Measurements from ENCODE around the gene ADGRF4. TPM values are rescaled to one million over a fixed set of nuclear protein-coding genes. Genes with fewer than 3 reads are reported as not detected.

ADGRF4 gene
- total RNA-seq, 1 donor from 2014 or later, result 10.1 TPM

- Histone ChIP-seq H3K27me3 (no peaks in the 10 kb centered on the region), H3K4me1 (no peaks in the 10 kb centered on the region), H3K9me3 (no peaks in the 10 kb centered on the region), H3K27ac (no peak overlapping the region), H3K36me3 (no peaks in the 10 kb centered on the region), H3K4me3 (no peak overlapping the region)
- intact Hi-C loops (cut with DNase I), result no loop called here
- TF ChIP-seq CTCF (IDR thresholded peaks at IDR 0.05), result no peak
- TF ChIP-seq POLR2A (IDR thresholded peaks at IDR 0.05), result no peak
- TF ChIP-seq POLR2AphosphoS5 (IDR thresholded peaks at IDR 0.05; ENCODE audit: insufficient read depth in 1 of 2, low read depth in 1 of 2), result no peak
- no peak for DNase-seq (ENCODE audit: extremely low spot score in 2 of 2)
Observed at GRCh38 chr6:47678739-47679138, 19.6 kb upstream of the ADGRF4 start.

- H3K9me3 ChIP-seq, result no peaks in the 10 kb centered on the region
- TF ChIP-seq CTCF (IDR thresholded peaks at IDR 0.05) (no peak), POLR2AphosphoS5 (IDR thresholded peaks at IDR 0.05; ENCODE audit: insufficient read depth in 1 of 2, low read depth in 1 of 2) (no peak), POLR2A (IDR thresholded peaks at IDR 0.05) (no peak)
- no peaks in the 10 kb centered on the region for H3K36me3 ChIP-seq
- no peaks in the 10 kb centered on the region for H3K27me3 ChIP-seq
- no peak overlapping the region for H3K27ac ChIP-seq
- no peaks in the 10 kb centered on the region for H3K4me1 ChIP-seq
- DNase-seq (ENCODE audit: extremely low spot score in 2 of 2), result no peak
- intact Hi-C loops (cut with DNase I), result no loop called here
- no peak overlapping the region for H3K4me3 ChIP-seq
Observed at GRCh38 chr6:47679322-47679906, 19.0 kb upstream of the ADGRF4 start.

- DNase-seq (ENCODE audit: extremely low spot score in 2 of 2), result no peak
- no peak for TF ChIP-seq POLR2A (IDR thresholded peaks at IDR 0.05)
- TF ChIP-seq POLR2AphosphoS5 (IDR thresholded peaks at IDR 0.05; ENCODE audit: insufficient read depth in 1 of 2, low read depth in 1 of 2), result no peak
- TF ChIP-seq CTCF (IDR thresholded peaks at IDR 0.05), result no peak
- intact Hi-C loops (cut with DNase I), result no loop called here
- no peak overlapping the region for H3K27ac ChIP-seq
- no peaks in the 10 kb centered on the region for H3K4me1 ChIP-seq
- H3K4me3 ChIP-seq, result no peak overlapping the region
- H3K9me3 ChIP-seq, result no peaks in the 10 kb centered on the region
- no peaks in the 10 kb centered on the region for H3K36me3 ChIP-seq
- no peaks in the 10 kb centered on the region for H3K27me3 ChIP-seq
Observed at GRCh38 chr6:47680051-47680450, 18.3 kb upstream of the ADGRF4 start.

- no peak for TF ChIP-seq POLR2A (IDR thresholded peaks at IDR 0.05)
- no peak for TF ChIP-seq POLR2AphosphoS5 (IDR thresholded peaks at IDR 0.05; ENCODE audit: insufficient read depth in 1 of 2, low read depth in 1 of 2)
- no peak for TF ChIP-seq CTCF (IDR thresholded peaks at IDR 0.05)
- Histone ChIP-seq H3K36me3 (no peaks in the 10 kb centered on the region), H3K4me1 (no peaks in the 10 kb centered on the region), H3K9me3 (no peaks in the 10 kb centered on the region), H3K27ac (no peak overlapping the region), H3K27me3 (no peaks in the 10 kb centered on the region), H3K4me3 (no peak overlapping the region)
- intact Hi-C loops (cut with DNase I), result no loop called here
- DNase-seq (ENCODE audit: extremely low spot score in 2 of 2), result no peak
Observed at GRCh38 chr6:47680724-47681123, 17.7 kb upstream of the ADGRF4 start.

GRCh38 chr6:47681201-47681990 is 17.0 kb upstream of the ADGRF4 start:
- Histone ChIP-seq H3K36me3 (no peaks in the 10 kb centered on the region), H3K9me3 (no peaks in the 10 kb centered on the region), H3K4me1 (no peaks in the 10 kb centered on the region), H3K4me3 (no peak overlapping the region), H3K27me3 (no peaks in the 10 kb centered on the region), H3K27ac (no peak overlapping the region)
- intact Hi-C loops (cut with DNase I), result no loop called here
- DNase-seq (ENCODE audit: extremely low spot score in 2 of 2), result no peak
- TF ChIP-seq POLR2AphosphoS5 (IDR thresholded peaks at IDR 0.05; ENCODE audit: insufficient read depth in 1 of 2, low read depth in 1 of 2) (no peak), CTCF (IDR thresholded peaks at IDR 0.05) (no peak)

All from vagina (tissue), 2 donors.